HG03196 (cell line): Measurements from ENCODE around the gene POU3F1.

Source experiments
- ATAC-seq: cut with Tn5 transposase; IDR thresholded peaks from one replicate; pipeline ENCODE4 v1.9.1; 2021; ENCODE audit not compliant: unreplicated experiment

POU3F1 gene

DNA sequence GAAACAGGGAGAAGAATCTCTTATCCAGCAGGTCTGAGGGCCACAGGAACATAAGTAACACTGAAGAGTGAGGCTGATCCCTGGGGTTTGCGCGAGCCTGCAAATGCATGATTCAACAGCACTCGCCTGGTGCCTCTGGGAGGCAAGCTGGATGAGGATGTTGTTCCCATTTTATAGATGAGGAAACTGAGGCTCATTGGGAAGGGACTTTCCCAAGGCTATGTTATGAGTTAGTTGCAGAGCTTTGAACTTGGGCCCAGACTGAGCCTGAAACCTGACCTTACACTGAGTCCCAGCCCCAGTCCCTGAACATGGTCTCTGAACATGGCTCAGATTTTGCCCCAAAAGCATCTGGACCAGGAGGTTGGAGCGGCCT lies 27.7 kb upstream of the POU3F1 start:
- ATAC-seq: no peak

DNA sequence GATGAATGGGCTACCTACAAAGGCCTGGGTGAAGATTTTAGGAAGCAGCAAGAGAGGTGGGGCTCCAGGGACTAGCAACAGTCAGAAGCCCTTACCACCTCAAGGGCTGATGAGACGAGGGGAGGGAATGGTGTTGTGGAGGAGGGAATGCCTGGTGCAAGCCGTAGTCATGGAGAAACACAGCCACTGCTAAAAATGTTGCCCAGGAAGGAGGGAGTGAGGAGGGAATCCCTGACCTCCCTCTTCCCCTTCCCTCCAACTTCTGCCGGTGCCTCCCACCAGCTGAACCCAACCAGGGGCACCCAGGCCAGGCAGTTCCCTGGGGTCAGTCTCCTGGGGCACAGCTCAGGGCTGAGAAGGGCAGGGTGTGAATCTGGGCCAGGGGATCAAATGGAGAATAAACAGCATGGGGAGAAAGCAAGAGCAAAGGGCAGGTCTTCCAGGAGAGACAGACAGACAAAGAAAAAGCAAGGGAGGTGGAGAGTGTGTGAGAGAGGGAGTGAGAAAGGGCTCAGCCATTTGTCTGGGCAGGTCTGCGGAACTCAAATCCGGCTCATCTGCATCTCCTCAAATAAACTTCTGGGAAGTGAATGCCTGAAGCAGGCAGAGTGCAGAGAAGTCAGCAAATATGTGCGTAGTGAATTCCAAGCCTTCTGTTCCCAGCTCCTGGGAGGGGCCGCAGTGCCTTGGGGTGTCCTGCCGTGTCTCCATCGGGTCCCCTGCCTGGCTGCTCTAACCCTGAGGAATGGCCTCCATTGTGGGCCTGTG lies 27.1 kb upstream of the POU3F1 start:
- ATAC-seq: no peak

DNA sequence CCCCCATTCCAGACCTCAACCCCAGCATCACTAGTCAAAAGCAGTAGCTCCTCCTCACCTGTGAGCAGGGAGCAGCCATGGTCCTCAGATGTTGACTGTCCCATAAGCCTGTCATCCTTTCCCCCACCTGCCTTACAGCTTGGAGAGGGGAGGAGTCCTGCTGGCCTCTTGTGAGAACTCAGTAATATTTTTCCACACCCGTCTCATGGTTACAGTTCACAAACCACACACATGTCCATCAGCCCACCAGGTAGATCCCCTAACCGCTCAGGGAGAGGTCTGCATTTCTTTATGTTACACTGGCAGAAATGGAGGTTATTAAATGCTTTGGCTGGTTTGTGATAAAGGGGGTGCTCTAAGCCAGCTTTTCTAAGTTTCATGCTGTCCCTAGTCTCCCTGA lies 26.3 kb upstream of the POU3F1 start:
- ATAC-seq: no peak

DNA sequence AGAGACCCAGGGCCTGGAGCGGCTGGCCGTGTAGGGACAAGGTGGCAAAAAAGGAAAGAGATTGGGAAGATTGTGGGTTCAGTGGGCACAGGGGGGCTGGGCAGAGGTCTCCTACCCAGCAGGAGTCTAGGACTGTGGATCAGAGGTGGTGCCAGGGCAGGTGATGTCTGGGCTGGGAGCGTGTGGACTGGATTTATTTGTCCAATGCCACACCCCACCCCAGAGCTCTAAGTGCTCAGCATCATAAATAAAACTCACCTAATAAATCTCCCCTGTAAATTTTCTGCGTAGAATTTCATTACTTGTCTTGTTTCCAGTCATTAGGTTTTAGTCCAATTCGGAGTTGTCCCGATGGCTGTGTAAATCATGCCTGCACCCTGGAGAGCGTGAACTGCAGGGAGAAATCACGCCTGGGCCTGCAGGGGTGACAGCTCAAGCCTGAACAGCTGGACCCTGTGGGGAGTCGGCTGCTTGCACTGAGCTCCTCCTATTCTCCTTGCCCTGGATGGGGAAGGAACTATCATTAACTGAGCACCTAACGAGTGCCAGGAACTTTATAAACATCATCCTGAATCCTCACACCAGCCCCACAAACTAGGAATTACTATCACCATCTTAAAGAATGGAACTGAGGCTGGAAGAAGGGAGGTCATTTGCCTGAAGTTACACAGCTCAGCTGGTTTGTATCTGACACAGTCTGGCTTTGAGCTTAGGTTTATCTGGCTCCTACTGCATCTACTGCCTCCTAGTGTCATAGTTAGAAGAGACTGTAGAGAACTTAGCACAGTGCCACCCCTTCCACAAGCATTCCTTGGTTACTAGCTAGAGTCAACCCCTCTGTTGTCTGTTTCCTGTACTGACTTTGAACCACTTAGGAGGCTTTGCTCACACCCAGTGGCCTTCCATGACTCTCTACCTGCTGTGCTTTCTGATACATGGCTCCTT lies 25.0 kb upstream of the POU3F1 start:
- no peak for ATAC-seq

DNA sequence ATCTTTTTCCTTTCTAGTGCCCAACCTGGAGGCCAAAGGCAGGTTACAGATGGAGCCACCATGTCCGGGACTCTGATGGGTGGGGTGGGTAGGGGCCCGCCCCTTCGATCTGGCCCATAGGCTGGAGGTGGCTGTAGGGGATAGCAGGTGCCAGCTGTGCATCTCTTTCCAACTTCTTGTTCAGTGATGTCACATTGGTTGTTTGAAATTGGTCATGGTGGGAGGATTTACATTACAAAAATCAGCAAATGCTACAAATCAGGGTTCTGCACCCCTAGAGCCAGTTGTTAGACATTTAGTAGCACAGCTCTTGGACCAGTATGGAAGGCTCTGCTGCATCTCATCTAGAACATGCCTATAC lies 22.4 kb upstream of the POU3F1 start:
- ATAC-seq: no peak

DNA sequence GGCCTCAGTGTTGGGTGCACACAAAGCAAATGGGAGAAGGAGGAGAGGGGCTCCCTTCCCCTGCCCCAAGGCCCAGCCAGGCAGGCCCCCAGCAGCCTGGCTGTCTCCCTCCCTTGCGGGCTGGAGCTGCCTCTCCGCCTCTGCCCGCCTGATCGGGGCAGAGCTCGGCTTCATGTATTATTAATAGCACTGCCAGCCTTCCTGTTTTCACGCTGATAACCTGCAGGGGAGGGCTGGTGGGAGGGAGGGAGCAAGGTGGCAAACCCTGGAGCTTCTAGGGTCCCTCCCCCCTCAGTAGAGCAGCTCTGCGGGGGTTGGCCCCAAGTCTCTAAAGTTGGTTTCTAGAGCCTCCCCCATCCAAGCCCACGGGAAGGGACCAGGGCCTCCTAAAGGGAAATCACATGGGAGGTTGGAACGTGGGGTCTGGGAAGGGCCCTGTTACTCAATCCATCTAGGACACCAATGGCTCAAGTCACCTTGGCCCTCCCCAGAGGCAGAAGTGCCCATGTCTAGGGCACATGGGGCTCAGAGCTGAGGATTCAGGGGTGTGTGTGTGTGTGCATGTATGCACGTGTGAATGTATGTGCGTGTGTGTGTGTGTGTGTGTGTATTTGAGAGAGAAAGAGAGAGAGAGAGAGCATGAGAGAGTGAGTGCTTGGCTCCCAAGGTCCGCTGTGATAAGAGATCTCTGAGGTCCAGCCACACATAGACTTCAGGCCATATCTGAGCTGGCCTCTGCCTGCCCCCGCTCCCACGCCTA lies 21.8 kb upstream of the POU3F1 start:
- ATAC-seq: no peak

DNA sequence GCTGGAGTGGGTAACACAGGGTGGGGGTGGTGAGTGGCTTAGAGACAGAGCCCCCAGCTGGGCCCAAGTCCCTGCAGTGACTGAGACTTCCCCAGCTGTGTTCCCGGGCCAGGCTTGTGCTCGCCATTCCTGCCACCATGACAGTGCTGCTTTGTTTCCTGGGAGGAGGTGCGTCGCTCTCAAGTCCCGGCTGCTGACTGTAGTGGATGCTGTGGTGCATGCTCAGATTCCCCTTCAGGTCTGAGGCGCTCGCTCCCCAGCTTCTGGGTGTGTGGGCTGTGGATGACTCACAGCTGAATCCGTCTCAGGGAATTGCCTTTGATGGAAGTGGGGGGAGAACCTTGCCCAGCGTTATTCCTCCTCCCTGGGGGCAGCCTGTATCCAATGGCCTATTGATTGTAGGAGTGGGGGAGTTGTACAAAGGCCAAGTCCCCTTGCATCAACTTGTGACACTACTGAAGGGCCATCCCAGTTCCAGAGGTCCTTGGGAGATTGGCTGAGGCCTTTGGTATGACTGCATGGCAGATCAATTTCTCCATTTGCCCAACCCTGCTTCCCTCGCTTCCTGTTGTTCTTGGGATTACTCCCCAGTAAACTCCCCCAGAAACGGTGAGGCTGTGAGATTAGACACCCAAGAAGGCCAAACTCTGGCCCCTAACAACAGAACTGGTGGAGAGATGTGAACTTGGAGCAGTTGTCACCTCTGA lies 17.8 kb upstream of the POU3F1 start:
- ATAC-seq: no peak

DNA sequence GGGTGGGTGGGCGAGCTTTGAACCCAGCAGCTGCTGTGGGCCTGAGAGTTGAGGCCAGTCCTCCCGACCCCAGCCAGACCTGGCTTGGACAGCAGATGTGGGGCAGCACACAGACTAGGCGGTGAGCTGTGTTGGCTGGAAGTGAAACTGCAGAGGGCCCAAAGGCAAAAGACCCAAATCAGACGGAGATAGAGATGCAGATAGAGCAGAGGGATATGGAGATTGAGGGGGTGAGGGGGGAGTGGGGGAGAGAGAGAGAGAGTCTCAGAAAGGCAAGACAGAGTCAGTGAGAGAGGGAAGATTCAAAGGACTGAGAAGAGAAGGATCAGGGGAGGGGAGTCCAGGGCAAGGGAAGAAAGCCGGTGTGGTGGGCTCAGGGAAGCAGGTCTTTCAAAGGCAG lies 17.0 kb upstream of the POU3F1 start:
- ATAC-seq: no peak

DNA sequence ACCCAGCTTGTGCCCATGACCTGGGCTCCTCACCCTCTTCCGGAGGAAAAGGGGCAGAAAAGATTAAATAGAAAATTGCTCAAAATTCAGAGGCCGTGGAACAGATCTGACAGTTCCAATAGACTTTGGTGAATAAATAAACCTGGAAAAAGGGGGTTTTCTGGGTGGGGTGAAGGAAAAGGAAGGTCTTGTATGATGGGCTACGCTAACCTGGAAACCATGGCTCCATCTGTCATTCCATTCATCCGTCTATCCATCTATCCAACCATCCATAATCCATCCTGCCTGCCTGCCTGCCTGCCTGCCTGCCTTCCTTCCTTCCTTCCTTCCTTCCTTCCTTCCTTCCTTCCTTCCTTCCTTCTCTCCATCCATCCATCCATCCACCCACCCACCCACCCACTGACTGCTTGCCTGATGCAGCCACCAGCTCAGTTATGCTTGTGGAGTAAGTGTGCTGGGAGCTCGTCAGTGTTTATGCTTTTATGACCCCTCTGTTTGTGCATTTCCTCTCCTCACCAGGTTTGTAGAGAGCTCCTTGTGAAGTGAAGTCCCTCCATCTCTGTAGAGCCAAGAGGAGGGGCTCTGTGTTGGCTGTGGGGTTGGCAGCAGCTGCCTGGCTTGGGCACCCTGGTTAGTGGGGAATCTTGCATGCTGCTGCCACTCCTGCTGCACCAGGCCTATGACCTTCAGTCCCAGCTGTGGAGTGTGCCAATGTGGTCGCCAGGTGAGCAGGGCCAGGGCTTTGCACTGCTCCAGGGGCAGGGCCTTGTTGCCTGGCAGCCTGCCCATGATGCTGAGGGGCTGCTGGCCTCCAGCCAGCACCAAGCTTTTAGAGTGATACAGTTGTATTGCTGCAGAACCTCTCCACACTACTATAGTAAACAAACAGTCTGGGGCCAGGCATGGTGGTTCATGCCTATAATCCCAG lies 16.0 kb upstream of the POU3F1 start:
- no peak for ATAC-seq

DNA sequence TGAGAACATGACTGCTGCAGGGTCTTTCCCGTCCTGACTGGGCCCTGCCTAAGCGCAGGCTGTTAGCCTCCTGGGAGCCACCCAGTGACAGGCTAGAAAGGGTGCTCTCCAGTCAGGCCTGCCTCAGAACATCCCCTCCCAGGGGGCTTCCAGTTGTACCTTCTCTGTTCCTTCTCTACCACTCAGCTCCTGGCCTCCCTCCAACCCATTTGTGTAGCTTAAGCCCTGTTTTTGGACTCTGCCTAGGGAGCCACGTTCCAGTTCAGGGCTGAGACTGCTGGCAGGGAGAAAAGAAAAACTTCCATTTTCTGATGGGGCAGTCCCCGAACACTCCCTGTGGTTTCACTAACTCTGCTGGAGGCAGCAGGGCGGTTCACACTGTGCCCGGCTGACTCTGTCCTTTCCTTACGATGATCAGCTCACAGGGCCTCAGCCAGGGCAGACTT lies 15.3 kb upstream of the POU3F1 start:
- peak; percentile 65 for ATAC-seq

DNA sequence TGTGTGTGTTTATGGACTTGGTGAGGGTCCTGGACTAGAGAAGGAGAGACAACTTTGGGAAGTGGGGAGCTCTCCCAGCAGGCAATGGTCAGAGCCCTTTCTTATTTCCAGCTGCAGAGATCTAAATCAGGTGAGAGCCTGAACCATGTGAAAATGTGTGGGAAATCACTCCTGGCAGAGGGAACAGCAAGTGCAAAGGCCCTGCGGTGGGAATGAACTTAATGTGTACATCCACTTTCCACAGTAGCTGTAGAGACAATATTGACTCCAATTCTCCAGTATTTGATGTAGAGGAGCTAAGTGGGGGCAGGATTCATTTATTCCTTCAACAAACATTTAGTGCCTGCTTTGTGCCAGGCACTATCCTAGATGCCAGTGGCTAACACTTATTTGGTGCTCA lies 14.7 kb upstream of the POU3F1 start:
- ATAC-seq: no peak

DNA sequence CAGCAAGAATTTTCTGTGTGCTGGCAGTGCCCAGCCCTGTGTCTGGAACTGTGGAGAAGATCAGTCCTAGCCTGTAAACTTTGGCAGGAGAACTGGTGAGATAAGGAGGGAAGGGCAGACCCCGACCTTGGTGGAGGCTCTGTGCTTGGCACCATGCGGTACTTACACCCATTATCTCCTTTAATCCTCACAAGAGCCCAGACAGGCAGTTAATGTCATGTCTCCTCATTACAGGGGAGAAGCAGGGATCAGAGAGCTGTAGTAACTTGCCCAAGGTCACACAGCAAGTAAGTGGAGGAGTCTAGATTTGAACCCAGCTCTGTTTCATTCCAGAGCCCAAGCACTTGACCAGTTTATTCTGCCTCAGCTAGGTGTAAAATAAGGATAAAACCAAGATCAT lies 13.9 kb upstream of the POU3F1 start:
- ATAC-seq: no peak

DNA sequence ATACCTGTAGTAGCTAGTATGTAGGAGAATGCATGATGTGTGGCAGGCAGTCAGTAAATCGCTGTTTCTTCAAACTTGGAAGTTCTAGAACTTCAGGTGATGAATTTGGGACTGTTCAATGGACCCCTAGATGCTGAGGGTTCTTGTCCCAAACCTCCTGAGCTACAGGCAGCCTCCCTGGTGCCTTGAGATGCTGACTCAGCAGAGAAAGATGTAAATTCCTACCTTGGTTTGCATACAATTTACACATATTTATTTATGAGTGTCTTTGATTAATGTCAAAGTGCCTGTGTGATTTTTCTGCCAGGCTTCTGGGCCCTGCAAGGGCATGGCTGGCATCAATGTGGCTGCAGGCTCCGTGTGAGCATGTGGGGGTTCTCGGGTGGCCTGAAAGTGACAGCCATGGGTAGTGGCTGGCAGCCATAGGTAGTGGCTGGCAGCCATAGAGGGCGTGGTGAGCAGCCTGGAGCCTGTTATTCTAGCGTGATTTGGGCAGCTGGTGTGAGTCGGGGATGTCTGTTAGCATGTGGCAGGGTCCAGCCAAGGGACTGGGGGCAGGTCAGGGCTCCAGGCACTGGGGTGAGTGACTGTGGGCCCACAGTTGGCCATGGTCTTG lies 13.2 kb upstream of the POU3F1 start:
- no peak for ATAC-seq

DNA sequence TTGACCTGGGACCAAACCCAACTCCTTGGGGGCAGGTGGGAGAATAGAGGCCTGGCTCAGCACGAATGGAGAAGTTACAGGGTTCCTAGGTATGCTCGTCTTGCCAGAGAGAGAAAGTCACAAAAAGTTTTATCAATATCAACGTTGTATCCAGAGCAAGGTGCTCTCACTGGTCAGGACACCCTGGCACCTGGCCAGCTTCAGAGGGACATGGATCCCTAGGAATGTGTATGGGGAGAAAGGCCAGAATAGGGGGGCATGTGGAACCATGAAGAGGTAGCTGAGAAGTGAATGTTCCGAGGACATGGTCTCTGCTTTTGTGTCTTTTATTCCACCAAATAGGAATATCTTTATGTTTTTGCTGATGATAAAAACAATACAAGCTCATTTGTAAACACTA lies 9.4 kb upstream of the POU3F1 start:
- ATAC-seq: no peak

DNA sequence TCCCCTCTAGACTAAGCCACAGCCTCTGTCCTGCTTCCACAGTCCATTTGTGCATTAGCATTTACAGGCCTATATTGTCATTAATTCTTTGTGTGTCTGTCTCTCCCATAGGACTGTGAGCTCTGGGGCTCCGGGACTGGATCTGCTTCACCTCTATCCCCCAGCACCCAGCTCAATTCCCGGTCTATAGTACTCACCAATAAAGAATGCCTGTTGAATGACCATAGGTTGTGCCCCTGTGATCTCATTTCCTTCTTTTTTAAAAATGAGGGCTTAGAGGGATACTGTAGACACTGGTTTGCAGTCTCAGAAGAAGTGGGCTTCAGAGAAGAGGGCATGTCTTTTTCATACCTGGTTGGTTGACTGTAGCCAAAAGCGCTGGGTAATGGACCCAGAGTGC lies 8.8 kb upstream of the POU3F1 start:
- no peak for ATAC-seq

DNA sequence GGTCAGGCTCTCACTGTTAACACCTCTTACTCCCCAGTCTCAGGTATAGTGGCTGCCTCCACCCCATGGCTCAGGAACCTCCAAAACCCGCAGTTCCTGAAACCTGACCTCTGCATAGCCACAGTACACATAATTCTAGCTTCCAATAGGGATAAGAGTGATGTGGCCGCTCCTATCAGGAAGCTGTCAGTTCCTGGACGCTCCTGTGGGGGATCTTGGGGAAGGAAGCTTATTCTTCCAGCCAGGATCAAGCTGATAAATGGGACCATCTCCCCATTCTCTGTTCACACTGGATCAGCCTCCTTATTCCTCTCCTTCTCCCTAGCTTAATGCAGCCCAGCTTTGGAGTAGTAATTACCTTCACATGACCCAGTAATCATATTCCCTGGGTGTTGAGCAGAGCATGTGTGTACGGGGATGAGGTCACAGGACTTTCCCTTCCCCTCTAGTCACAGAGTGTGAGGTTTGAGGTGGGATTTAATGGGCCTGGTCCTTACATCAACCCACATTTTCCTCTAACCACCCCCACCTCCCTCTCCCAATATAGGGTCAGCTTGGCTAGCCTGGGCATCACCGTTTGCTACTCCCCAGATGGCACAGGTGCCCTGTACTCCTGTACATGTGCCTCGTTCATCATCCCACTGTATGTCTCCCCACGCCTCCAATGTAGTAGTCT lies 7.0 kb upstream of the POU3F1 start:
- ATAC-seq: no peak

DNA sequence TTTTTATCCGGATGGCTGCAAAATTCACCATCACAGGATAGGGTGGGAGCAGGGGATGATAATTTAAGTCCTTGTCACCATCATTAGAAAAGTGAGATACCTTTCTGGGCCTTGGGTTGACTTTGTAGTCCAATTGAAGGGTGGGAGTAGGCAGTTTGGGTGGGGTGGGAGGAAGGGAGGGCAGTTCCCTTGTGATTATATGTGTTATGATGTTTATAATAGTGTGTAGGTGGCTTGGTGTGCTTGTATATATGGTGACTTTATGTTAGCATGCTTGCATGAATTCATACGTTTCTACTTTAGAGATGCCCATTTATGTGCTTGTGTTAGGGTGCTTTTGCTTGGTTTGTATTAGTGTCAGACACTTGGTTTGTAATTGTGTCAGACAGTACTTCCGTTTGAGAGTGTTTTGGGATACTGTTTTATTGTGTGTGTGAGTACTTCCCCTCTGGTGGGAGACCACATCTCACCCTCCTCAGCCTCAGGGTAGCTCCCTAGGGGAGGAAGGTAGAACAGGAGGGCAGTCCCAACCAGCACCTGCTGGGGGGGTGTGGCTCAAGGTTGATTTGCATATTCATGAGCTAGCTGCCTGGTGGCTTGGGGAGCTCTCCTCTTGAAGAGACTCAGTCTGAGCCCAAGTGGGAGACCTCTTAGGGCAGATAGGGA lies 6.3 kb upstream of the POU3F1 start:
- no peak for ATAC-seq

DNA sequence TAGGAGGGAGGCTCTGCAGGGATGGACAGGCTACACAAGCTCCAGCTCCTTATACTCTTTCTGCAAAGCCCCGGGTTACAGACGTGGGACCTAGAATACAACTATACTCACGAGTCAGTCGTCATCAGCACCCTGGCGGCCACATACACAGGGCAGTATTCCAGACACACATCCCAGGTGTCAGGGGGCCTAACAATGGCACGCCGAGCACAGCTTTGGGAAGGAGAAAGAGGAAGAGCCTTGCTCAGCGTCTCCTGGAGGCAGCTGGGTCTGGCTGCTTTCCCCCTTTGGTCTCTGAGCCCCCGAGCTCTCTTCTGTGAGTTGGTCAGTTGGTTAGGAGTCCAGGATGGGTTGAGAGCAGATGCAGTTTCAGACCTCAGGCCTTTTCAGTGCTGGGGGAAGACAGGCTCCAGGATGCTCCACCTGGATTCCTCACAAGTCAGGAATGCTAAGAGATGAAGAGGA lies 4.5 kb upstream of the POU3F1 start:
- no peak for ATAC-seq
